K562 (cell line): ENCODE measurements around the gene IL18RAP. TPM values are rescaled to one million over a fixed set of nuclear protein-coding genes. Genes with fewer than 3 reads are reported as not detected.
A peak's percentile ranks its signal among the peaks of the same experiment; 100 is the strongest.

Experiments used
- PBX2 ChIP-seq, 2 experiments: IDR thresholded peaks in 1 of 2; conservative IDR thresholded peaks in 1 of 2; 2 replicates each; pipeline ENCODE4 v1.6.1; 2016; ENCODE audit warnings: low read depth in 2 of 2, mild to moderate bottlenecking in 1 of 2, missing compliant biosample characterization in 1 of 2, missing genetic modification characterization in 1 of 2, moderate library complexity in 1 of 2
- PYGO2 ChIP-seq: fragments of 450-650 bp; IDR thresholded peaks from 2 replicates; pipeline ENCODE4 v1.6.1; 2016; ENCODE audit warnings: mild to moderate bottlenecking, missing genetic modification characterization, moderate library complexity, missing compliant biosample characterization
- SETDB1 ChIP-seq: IDR thresholded peaks from one replicate; pipeline ENCODE4 v1.6.1; 2012; ENCODE audit warnings: low read length, control low read depth, inconsistent platforms
- ZNF668 ChIP-seq: fragments of 250-450 bp; sonication (Bioruptor Pico); IDR thresholded peaks from 2 replicates; pipeline ENCODE4 v1.8.0; 2022; ENCODE audit warnings: mild to moderate bottlenecking, inconsistent platforms
- polyA plus RNA-seq, 8 experiments: library from polyadenylated mRNA; depleted of rRNA in 4 of 8; stranded (reverse) in 5 of 8; unstranded in 3 of 8; fragments of >200 nt; fragmentation: Nextera tagmentation in 2 of 8; fragmentation: Illumina TruSeq in 1 of 8; extraction: Ambion mirVana in 2 of 8; extraction: Trizol in 1 of 8; gene quantifications; 2 replicates each; pipeline versions ENCODE4 v1.2.1 to v1.2.3, GENCODE V29; 2011 to 2014; ENCODE audit warnings: inconsistent platforms in 1 of 8, missing spikeins in 1 of 8
- total RNA-seq, 7 experiments: library from RNA; depleted of rRNA in 6 of 7; stranded (reverse); fragments of >200 nt in 6 of 7; fragmentation: Illumina TruSeq in 2 of 7; extraction: Trizol in 2 of 7; gene quantifications; 2 replicates each; pipeline versions ENCODE4 v1.2.1 to v1.2.3, GENCODE V29; 2011 to 2021; ENCODE audit warnings: low replicate concordance in 1 of 7
- TF ChIP-seq, protein P1 (sequence below): sonication (generic); formaldehyde crosslinking; IDR thresholded peaks from 2 replicates; pipeline ENCODE4 v1.8.0; 2023; ENCODE audit warnings: missing genetic modification reagents, mild to moderate bottlenecking, borderline replicate concordance
- TF ChIP-seq, protein P2 (sequence below), 2 experiments: fragments of 150-350 bp in 1 of 2; IDR thresholded peaks; 2 replicates each; pipeline ENCODE4 v1.6.1; 2012 to 2016; ENCODE audit warnings: low read depth in 2 of 2, low read length in 2 of 2, mild to moderate bottlenecking in 1 of 2, moderate library complexity in 1 of 2

The IL18RAP gene
- total and polyA plus RNA-seq, 9 of the 15 experiments (the other 6 are each of a cell fraction or from before 2014, with no cell fraction given): 1.1 to 20.5 (median 5.8) TPM

- TF ChIP-seq, protein P1, sequence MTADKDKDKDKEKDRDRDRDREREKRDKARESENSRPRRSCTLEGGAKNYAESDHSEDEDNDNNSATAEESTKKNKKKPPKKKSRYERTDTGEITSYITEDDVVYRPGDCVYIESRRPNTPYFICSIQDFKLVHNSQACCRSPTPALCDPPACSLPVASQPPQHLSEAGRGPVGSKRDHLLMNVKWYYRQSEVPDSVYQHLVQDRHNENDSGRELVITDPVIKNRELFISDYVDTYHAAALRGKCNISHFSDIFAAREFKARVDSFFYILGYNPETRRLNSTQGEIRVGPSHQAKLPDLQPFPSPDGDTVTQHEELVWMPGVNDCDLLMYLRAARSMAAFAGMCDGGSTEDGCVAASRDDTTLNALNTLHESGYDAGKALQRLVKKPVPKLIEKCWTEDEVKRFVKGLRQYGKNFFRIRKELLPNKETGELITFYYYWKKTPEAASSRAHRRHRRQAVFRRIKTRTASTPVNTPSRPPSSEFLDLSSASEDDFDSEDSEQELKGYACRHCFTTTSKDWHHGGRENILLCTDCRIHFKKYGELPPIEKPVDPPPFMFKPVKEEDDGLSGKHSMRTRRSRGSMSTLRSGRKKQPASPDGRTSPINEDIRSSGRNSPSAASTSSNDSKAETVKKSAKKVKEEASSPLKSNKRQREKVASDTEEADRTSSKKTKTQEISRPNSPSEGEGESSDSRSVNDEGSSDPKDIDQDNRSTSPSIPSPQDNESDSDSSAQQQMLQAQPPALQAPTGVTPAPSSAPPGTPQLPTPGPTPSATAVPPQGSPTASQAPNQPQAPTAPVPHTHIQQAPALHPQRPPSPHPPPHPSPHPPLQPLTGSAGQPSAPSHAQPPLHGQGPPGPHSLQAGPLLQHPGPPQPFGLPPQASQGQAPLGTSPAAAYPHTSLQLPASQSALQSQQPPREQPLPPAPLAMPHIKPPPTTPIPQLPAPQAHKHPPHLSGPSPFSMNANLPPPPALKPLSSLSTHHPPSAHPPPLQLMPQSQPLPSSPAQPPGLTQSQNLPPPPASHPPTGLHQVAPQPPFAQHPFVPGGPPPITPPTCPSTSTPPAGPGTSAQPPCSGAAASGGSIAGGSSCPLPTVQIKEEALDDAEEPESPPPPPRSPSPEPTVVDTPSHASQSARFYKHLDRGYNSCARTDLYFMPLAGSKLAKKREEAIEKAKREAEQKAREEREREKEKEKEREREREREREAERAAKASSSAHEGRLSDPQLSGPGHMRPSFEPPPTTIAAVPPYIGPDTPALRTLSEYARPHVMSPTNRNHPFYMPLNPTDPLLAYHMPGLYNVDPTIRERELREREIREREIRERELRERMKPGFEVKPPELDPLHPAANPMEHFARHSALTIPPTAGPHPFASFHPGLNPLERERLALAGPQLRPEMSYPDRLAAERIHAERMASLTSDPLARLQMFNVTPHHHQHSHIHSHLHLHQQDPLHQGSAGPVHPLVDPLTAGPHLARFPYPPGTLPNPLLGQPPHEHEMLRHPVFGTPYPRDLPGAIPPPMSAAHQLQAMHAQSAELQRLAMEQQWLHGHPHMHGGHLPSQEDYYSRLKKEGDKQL (CRISPR knock-in tag): no peak
- TF ChIP-seq ZNF668 (peak; percentile 69; the same call in 1 of the 2 replicates), PYGO2 (tag) (peak; percentile 79; the same call in 1 of the 2 replicates), PBX2 (CRISPR knock-in tag; IDR thresholded peaks at IDR 0.05; ENCODE audit: low read depth) (no peak), PBX2 (tag; conservative IDR thresholded peaks at IDR 0.05; ENCODE audit: low read depth) (no peak), SETDB1 (no peak)
- TF ChIP-seq, protein P2, sequence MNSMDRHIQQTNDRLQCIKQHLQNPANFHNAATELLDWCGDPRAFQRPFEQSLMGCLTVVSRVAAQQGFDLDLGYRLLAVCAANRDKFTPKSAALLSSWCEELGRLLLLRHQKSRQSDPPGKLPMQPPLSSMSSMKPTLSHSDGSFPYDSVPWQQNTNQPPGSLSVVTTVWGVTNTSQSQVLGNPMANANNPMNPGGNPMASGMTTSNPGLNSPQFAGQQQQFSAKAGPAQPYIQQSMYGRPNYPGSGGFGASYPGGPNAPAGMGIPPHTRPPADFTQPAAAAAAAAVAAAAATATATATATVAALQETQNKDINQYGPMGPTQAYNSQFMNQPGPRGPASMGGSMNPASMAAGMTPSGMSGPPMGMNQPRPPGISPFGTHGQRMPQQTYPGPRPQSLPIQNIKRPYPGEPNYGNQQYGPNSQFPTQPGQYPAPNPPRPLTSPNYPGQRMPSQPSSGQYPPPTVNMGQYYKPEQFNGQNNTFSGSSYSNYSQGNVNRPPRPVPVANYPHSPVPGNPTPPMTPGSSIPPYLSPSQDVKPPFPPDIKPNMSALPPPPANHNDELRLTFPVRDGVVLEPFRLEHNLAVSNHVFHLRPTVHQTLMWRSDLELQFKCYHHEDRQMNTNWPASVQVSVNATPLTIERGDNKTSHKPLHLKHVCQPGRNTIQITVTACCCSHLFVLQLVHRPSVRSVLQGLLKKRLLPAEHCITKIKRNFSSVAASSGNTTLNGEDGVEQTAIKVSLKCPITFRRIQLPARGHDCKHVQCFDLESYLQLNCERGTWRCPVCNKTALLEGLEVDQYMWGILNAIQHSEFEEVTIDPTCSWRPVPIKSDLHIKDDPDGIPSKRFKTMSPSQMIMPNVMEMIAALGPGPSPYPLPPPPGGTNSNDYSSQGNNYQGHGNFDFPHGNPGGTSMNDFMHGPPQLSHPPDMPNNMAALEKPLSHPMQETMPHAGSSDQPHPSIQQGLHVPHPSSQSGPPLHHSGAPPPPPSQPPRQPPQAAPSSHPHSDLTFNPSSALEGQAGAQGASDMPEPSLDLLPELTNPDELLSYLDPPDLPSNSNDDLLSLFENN (IDR thresholded peaks at IDR 0.05; ENCODE audit: low read depth in 2 of 2, low read length in 2 of 2): no peak
These were observed 408 bp downstream of the IL18RAP start (continued) for GRCh38 chr2:102423368-102423767.
